ENCODE data around the gene HUWE1.
"Not testable (repeated sequence)": the region's sequence is repeated elsewhere in the genome, so short reads cannot be mapped to it uniquely, and the experiment has no call there.

Gene HUWE1

GRCh38 chrX:53598169-53598568 is 88.3 kb downstream of the HUWE1 start:
- DNase-seq = no peak

- DNase-seq = no peak
These were observed 91.2 kb downstream of the HUWE1 start for GRCh38 chrX:53595266-53595810.

GRCh38 chrX:53594354-53594753 is 92.2 kb downstream of the HUWE1 start:
- no peak for DNase-seq

GRCh38 chrX:53587795-53588420 is 98.6 kb downstream of the HUWE1 start:
- no peak for DNase-seq

- DNase-seq = no peak
These were observed 101.6 kb downstream of the HUWE1 start for GRCh38 chrX:53584891-53585290.

GRCh38 chrX:53583571-53583970 is 102.9 kb downstream of the HUWE1 start:
- DNase-seq = no peak

GRCh38 chrX:53580742-53581504 is 105.6 kb downstream of the HUWE1 start:
- DNase-seq = no peak

GRCh38 chrX:53571494-53571893 is 115.0 kb downstream of the HUWE1 start:
- DNase-seq = no peak

GRCh38 chrX:53563324-53563723 is 123.2 kb downstream of the HUWE1 start:
- DNase-seq = no peak

- DNase-seq = no peak
These were observed 124.6 kb downstream of the HUWE1 start for GRCh38 chrX:53561912-53562311.

GRCh38 chrX:53558646-53559045 is 127.9 kb downstream of the HUWE1 start:
- DNase-seq = no peak

- DNase-seq = no peak
These were observed 129.7 kb downstream of the HUWE1 start for GRCh38 chrX:53556868-53557267.

- no peak for DNase-seq
These were observed 135.6 kb downstream of the HUWE1 start for GRCh38 chrX:53550756-53551463.

GRCh38 chrX:53547668-53548067 is 138.9 kb downstream of the HUWE1 start:
- DNase-seq = no peak

- DNase-seq = no peak
These were observed 141.6 kb downstream of the HUWE1 start for GRCh38 chrX:53544936-53545335.

GRCh38 chrX:53538781-53539180 is 147.7 kb downstream of the HUWE1 start:
- no peak for DNase-seq

- not testable (repeated sequence) for DNase-seq
These were observed 155.1 kb downstream of the HUWE1 start for GRCh38 chrX:53531255-53531966.

- DNase-seq = no peak
These were observed 159.5 kb downstream of the HUWE1 start for GRCh38 chrX:53526999-53527398.

- no peak for DNase-seq
These were observed 175.2 kb downstream of the HUWE1 start for GRCh38 chrX:53511322-53511721.

GRCh38 chrX:53504035-53504434 is 182.5 kb downstream of the HUWE1 start:
- DNase-seq = not testable (repeated sequence)

GRCh38 chrX:53494436-53494835 is 192.1 kb downstream of the HUWE1 start:
- DNase-seq = no peak

GRCh38 chrX:53486285-53486684 is 200.2 kb downstream of the HUWE1 start:
- no peak for DNase-seq

GRCh38 chrX:53483838-53484405 is 202.6 kb downstream of the HUWE1 start:
- DNase-seq = no peak

Data from right forelimb (tissue), 1 donor.